NCI-H2227 treated with DMSO at 0.1 percent for 48 hours (cell line): ENCODE results near the gene OSTM1.

Experiments used
- DNase-seq: peaks from one replicate; lab custom pipeline; 2025; lab: John Stamatoyannopoulos, UW

Gene OSTM1

DNA sequence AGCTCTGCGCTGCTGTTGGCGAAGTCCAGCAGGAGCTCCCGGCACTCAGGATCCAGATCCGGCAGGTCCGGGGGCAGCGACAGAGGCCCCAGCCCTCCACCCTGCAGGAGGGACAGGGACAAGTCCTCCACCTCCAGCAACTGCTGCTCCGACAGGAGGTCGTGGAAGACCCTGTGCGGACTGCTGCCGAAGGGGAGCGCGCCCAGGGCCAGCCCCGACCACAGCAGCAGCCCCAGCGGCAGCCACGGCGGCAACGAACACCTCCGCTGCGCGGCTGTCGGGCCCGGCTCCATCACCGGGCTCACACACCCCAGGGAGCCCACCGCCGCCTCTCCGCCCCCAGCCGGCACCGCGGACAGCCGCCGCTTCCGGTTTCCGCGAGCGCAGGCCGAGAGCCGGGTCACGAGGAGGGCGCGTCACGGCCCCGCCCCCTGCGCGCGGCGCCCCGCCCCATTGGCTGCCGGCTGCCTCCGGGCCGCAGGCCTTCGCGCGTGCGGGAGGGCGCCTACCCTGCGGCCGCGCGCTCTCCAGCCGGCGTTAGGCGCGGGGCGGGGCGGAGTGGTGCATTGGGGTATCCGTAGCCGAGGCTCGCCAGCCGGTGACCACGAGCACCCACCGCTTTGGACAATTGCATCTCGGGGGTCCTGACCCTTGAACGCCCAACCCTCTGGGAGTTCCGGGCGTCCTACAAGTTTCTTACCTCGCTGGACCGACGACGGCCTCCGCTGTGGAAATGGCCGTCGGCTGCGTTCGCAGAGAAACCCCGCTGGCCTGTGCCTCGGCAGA lies at the start of gene OSTM1:
OSTM1 (minus strand) TSS at position 383 of the 786 bp plus-strand sequence; CDS start at position 293, 90 bp downstream.
- peak; percentile 70 for DNase-seq

DNA sequence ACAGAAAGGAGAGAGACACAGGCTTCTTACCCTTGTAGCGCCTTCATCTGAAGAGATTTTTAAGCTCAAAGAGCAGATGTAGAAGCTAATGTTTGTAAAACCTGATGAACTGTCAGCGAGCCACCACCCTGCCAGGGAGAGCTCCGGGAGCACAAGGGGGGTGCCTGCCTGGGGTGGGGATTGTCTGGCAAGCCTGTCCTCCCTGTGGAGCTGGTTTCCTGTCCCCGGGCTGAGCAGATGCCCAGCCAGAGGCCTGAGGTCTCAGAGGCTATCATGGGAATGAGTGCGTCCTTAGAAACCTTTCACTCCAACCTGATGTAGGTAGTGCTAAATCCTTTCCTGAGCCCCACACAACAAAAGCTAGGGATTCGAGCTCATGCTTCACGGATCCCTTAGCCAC lies 49.4 kb upstream of the OSTM1 start:
- no peak for DNase-seq

DNA sequence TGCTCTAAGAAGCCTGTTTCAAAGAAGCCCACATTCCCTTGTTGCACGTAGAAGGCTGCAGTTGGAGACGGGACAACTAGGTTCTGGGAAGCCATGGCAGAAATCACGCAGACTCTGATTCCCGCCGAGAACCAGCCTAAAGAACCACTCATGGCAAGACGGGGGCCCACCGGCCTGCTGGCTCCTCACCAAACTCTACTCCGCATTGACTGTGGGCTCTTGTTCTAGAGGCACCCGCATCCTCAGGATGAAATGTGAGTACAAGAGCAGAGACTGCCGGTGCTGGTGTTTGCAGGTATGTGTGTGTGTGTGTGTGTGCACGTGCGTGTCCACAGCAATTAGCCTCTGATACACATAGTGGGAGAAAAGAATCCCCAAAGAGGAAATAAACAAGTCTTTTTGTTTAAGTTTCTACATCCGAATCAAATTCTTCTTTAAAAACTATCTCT lies 49.0 kb upstream of the OSTM1 start:
- no peak for DNase-seq

DNA sequence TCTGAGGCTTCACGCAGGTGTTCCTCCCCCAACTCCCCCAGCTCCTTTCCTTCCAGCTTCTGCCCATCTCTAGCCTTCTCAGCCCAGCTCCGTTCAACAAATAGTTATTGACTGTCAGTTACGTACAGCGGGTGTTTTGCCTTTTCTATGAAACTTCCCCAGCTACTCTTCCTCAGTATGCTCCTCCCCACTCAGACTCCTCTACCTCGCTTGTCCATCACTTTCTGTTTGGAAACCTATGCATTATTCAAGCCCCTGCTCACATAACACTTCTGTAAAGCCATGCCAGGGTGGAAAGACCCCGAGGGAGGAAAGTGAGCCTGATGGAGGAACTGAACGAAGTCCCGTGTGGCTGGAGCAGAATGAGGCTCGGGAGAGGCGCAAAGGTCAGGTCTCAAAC lies 47.1 kb upstream of the OSTM1 start:
- DNase-seq = no peak

GRCh38 chr6:108120311-108120710 lies 45.8 kb upstream of the OSTM1 start:
- no peak for DNase-seq

- DNase-seq = no peak
Measured at GRCh38 chr6:108119769-108120141, 45.2 kb upstream of the OSTM1 start.

DNA sequence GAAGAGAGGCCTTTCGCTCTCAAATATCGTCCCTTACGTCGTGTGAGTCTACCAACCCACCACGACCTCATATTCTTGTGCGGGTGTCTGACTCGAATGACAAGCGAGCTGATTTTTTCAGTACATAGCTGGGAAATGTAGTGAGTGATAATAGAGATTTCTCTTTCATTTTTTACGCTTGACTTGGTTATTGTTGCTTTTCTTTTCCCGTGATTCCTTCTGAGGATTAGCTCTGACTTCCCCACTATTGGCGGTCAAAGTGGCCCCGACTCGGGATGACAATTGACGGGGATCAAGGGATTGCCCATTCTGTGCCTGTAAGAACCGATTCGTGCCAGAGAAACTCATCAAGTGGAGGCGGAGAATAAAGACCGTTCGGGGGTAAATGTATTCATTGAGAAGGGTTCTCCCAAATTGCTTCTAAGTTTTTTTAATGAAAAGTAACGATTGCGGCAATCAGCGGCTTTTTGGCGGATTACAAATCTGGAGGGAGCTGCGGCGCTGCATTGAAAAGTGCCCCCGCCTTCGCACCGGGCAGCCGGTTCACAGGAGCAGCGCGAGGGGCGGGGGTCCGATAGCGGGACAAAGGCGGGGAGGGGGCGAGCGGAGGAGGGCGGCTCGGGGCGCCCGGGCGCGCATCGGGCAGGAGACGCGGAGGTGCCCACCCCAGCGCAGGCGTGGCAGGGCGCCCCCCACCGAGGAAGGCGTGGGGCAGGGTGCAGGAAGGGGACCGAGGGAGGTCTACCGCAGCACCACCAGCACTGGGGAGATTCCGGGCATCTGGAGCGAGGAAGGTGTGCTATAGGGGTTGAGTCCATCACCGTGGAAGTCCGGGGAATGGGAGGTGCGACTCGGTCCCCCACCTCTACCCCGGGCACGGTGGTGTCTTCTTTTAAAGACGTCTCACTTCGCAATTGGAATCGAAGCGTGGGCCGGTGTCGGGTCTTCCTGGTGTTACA lies 44.5 kb upstream of the OSTM1 start:
- DNase-seq = no peak

DNA sequence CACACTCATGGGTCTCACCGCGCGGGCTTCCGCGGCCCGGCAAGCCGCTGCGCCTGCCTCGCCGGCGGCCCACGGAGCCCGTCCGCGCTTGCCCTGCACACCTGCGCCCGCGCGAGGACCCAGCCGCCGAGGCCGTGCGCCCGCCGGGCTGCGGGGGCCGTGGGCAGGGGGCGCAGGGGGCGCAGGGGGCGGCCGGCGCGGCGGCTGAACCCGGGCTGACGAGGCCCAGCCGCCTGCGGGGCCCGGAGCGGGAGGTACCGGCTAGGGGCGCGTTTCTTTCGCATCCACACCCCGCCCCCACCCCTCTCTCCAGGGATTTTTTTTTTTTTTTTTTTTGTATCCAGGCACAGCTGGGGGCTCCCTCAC lies 43.8 kb upstream of the OSTM1 start:
- DNase-seq = no peak

DNA sequence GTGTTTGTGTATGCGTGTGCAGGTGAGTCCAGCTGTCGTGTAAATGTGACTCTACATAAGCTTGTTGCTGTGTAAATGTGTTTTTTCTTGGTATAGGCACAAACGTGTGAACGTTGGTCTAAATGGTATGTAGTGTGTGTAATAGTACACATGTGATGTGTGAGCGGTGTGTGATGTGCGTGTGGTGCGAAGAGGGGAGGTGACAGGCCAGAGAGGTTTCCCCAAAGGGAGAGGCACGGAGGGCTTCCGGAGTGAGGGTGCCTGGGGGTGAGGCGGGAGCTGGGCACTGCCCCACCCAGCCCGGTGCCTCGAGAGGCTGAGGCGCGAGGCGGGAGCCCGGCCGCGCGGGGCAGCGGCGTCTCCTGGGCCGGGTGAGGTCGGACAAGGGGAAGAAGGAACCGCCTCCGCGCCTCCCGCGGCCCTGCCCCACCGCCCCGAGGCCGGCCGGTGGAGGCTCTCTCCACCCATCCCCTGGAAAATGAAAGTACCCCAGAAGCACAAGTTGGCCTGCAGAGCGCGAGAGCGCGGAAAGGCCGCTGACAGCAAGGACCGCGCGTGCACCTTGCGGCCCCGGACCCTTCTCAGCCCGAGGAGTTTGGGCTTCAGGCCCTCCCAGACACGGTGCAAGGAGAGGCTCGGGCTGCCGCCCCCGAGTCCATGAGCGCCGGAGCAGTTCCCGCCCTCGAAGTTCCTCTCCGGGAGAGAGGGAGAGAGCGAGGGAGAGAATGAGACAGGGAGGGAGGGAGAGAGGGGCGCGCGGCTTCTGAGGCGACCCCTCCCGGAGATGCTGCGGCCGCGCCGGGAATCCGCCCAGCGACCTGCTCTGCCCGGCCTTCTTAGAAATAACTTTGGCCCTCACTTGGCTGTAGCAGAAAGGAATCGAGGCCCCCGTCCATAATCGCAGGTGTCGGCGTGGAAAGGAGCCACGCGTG lies 43.2 kb upstream of the OSTM1 start:
- DNase-seq = no peak

DNA sequence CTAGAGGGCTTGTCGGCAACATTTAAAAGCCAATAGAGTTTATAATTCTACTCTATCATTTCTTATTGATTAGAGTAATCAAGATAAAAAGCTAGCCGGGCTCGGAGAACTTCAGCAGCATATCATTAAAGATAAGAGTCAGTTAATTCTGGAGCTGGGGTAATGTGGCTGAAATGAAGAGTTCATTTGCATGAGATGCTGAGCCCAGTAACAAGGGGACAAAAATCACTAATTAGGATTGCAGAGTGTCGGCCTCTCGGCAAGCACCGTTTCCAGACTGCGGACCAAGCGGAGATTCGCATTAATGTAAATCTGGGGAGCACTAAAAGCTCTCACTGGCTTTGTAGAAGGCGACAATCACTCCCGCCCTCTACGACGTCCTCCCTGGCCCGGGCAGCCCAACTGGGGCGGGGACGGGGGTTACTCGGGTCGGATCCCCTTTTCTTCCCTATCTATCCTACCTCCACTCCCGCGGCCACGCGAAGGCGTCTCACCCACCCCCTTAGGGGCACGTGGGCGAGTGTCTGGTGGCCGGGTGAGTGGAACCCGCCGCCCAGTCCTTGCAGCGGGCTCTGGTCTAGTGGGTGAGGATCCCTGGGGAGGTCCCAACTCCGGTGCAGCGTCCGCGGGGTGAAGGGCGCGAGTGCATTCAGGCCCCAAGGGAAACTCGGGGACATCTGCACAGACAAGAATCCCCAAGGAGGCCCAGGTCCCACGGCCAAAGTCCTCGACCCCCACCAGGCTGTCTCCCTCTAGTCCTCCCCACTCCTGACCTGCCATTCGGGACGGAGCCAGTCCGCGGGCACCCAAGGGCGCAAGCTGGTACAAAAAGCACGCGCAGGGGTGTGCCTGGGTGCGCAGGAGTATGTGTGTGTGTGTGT lies 42.2 kb upstream of the OSTM1 start:
- no peak for DNase-seq

- DNase-seq = no peak
Measured at GRCh38 chr6:108115598-108116058, 41.1 kb upstream of the OSTM1 start.

GRCh38 chr6:108114841-108115597 lies 40.5 kb upstream of the OSTM1 start:
- DNase-seq = peak; percentile 3

GRCh38 chr6:108113557-108114519 lies 39.3 kb upstream of the OSTM1 start:
- DNase-seq = peak; percentile 38

DNA sequence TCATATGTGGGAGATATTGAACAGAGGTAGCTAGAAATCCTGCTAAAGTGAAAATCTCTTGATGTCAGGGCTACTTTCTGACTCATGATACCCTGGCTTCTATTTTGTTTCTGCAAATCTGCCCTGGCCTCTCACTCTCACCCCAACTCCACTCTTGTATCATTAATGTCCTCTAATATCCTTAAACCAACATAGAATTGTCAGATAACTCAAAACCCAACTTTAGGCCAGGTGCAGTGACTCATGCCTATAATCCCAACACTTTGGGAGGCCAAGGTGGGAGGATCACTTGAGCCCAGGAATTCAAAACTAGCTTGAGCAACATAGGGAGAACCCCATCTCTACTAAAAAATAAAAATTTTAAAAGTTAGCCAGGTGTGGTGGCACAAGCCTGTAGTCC lies 33.8 kb upstream of the OSTM1 start:
- no peak for DNase-seq

DNA sequence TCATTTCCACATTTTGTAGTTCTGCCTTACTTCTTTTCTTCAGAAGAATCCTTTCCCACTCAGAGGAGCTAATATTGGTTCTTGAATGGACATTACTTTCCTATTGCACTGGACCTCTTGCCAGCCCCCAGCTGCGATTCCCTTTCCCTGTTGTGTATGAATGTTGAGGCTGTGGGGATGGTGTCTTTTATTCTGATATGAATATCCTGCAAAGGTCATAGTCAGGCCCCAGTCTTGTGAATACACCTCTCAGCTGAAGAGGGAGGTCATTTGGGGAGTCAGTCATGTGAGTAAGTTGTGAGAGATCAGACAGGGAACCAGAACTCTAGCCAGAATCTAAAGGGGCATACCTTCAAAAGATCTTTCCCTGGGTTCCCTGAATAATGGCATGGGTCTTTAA lies 32.6 kb upstream of the OSTM1 start:
- no peak for DNase-seq

DNA sequence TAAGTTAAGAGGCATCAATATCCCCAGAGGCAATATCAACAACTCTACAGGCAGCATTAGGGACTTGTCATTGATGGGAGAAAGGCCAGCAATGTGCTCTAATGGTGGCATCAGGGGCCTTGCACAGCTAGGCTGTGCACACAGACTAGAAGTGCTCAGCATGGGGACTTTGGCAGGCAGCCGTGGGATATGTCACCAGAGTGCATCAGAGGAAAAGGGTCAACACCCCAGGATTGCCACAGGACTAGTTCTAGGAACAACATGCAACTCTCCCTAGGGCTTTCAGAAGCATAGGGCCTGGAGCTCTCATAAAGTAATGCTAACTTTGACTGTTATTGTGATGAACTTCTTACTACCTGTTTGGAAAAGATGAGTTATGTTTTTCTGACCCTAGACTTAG lies 32.2 kb upstream of the OSTM1 start:
- no peak for DNase-seq

GRCh38 chr6:108106261-108106660 lies 31.7 kb upstream of the OSTM1 start:
- no peak for DNase-seq

- no peak for DNase-seq
Measured at GRCh38 chr6:108105571-108105970, 31.0 kb upstream of the OSTM1 start.

- no peak for DNase-seq
Measured at GRCh38 chr6:108102965-108103364, 28.4 kb upstream of the OSTM1 start.
